Panc1 (cell line): ENCODE results near the gene FOXD2. TPM values are rescaled to one million over a fixed set of nuclear protein-coding genes. Genes with fewer than 3 reads are reported as not detected.
A peak's percentile ranks its signal among the peaks of the same experiment; 100 is the strongest.

Experiments
- ATAC-seq: fragments of 200-7000 bp; cut with Tn5 transposase; 2 replicates; pipeline ENCODE4 v1.9.1; 2020; ENCODE audit warnings: mild to moderate bottlenecking, moderate library complexity
- BruUV-seq: library from RNA; stranded (reverse); fragments of 400-500 nt; replicated peaks from 2 replicates; lab custom pipeline; 2021; lab: Mats Ljungman, UMichigan
- CTCF ChIA-PET: fragments of 300-600 bp; sonication (Branson Sonifier 250); formaldehyde crosslinking; loops from one replicate; lab custom pipeline; 2022; ENCODE audit warnings: antibody characterized with exemption; lab: Charles Lee
- POLR2A ChIA-PET: fragments of 300-600 bp; sonication (Branson Sonifier 250); formaldehyde crosslinking; loops from one replicate; lab custom pipeline; 2022; ENCODE audit warnings: antibody characterized with exemption; lab: Charles Lee
- DNase-seq: peaks from one replicate; pipeline ENCODE4 v3.0.0-alpha.2; 2010; ENCODE audit warnings: low read depth, low spot score
- H3K27ac ChIP-seq: 2 replicates; pipeline ENCODE4 v1.5.1; 2011; ENCODE audit warnings: mild to moderate bottlenecking, low read length, inconsistent platforms
- H3K27me3 ChIP-seq: fragments of 200-500 bp; sonication (Bioruptor generic); 2 replicates; pipeline ENCODE4 v1.6.0; 2014; ENCODE audit warnings: low read length, inconsistent platforms; ENCODE audit not compliant: control insufficient read depth, insufficient read depth
- H3K36me3 ChIP-seq: fragments of 200-500 bp; sonication (Bioruptor generic); 2 replicates; pipeline ENCODE4 v1.5.1; 2014; ENCODE audit warnings: inconsistent platforms, mild to moderate bottlenecking, low read length, moderate library complexity; ENCODE audit not compliant: control insufficient read depth, insufficient read depth
- H3K4me1 ChIP-seq: 2 replicates; pipeline ENCODE4 v1.5.1; 2011; ENCODE audit warnings: inconsistent platforms, mild to moderate bottlenecking, low read length, moderate library complexity; ENCODE audit not compliant: control insufficient read depth, insufficient read depth
- H3K4me3 ChIP-seq, 2 experiments: 2 replicates each; pipeline ENCODE4 v1.5.1; 2011 to 2012; ENCODE audit warnings: low read depth in 2 of 2, low read length in 2 of 2, mild to moderate bottlenecking in 2 of 2, inconsistent platforms in 1 of 2, moderate library complexity in 1 of 2
- H3K9me3 ChIP-seq: fragments of 200-500 bp; sonication (Bioruptor generic); 2 replicates; pipeline ENCODE4 v1.5.1; 2014; ENCODE audit warnings: low read depth, mild to moderate bottlenecking, inconsistent platforms, low read length, moderate library complexity; ENCODE audit not compliant: control insufficient read depth, insufficient read depth
- CTCF ChIP-seq: fragments of 450-650 bp; IDR thresholded peaks from 2 replicates; pipeline ENCODE4 v1.5.1; 2017; ENCODE audit warnings: mild to moderate bottlenecking
- POLR2AphosphoS5 ChIP-seq: IDR thresholded peaks from 2 replicates; pipeline ENCODE4 v1.6.1; 2012; ENCODE audit warnings: mild to moderate bottlenecking, low read depth, low read length, moderate library complexity
- REST ChIP-seq, 2 experiments: IDR thresholded peaks; 2 replicates each; pipeline ENCODE4 v1.6.1; 2011 to 2012; ENCODE audit warnings: low read depth in 2 of 2, control low read depth in 1 of 2, low read length in 1 of 2, mild to moderate bottlenecking in 1 of 2, moderate library complexity in 1 of 2; ENCODE audit not compliant: insufficient read depth in 1 of 2
- SIN3A ChIP-seq: IDR thresholded peaks from 2 replicates; pipeline ENCODE4 v1.6.1; 2012; ENCODE audit warnings: low read depth, mild to moderate bottlenecking, low read length, moderate library complexity, borderline replicate concordance; ENCODE audit not compliant: insufficient read depth
- TCF7L2 ChIP-seq: IDR thresholded peaks from 2 replicates; pipeline ENCODE4 v1.6.1; 2011; ENCODE audit warnings: mild to moderate bottlenecking, low read depth, low read length, inconsistent platforms
- in situ Hi-C: cut with HindIII; loops from 2 replicates; pipeline ENCODE4 v1.10.0; 2016; ENCODE audit warnings: low sequenced_read_pairs, low pct_unique_long_range_greater_than_20kb
- intact Hi-C: fragments of 100-400 bp; cut with micrococcal nuclease; formaldehyde crosslinking; loops from one replicate; pipeline ENCODE4 v1.10.0; 2022; ENCODE audit not compliant: unreplicated experiment
- total RNA-seq: library from RNA; stranded (reverse); gene quantifications from one replicate; pipeline ENCODE4 v1.2.1, GENCODE V29; 2021; ENCODE audit not compliant: unreplicated experiment

FOXD2 gene
- total RNA-seq, 1 experiment from 2014 or later: 2.2 TPM

- POLR2A ChIA-PET: no interaction called here
- Histone ChIP-seq H3K27me3 (peaks cover 5% of the 10 kb centered on the region; the same call in 1 of the 2 replicates), H3K9me3 (no peaks in the 10 kb centered on the region), H3K4me1 (no peaks in the 10 kb centered on the region), H3K4me3 (no peak overlapping the region), H3K36me3 (no peaks in the 10 kb centered on the region), H3K27ac (no peak overlapping the region)
- ATAC-seq (no peak), DNase-seq (no peak)
- CTCF ChIA-PET: no interaction called here
- in situ Hi-C loops (no loop called here), intact Hi-C loops (no loop called here)
- no TSS peak for BruUV-seq
- TF ChIP-seq SIN3A (no peak), REST (IDR thresholded peaks at IDR 0.05; ENCODE audit: insufficient read depth in 1 of 2, low read depth in 2 of 2, low read length in 1 of 2) (no peak), POLR2AphosphoS5 (no peak), TCF7L2 (no peak), CTCF (no peak)
These were observed 31.5 kb downstream of the FOXD2 start for GRCh38 chr1:47469390-47469759.

GRCh38 chr1:47469910-47470309 is 32.1 kb downstream of the FOXD2 start:
- in situ Hi-C loops (no loop called here), intact Hi-C loops (no loop called here)
- Histone ChIP-seq H3K27me3 (peaks cover 5% of the 10 kb centered on the region; the same call in 1 of the 2 replicates), H3K9me3 (no peaks in the 10 kb centered on the region), H3K36me3 (no peaks in the 10 kb centered on the region), H3K4me1 (no peaks in the 10 kb centered on the region), H3K4me3 (no peak overlapping the region), H3K27ac (no peak overlapping the region)
- ATAC-seq: peak; percentile 37; the same call in 1 of the 2 replicates
- POLR2A ChIA-PET: no interaction called here
- no peak for DNase-seq
- TF ChIP-seq REST (IDR thresholded peaks at IDR 0.05; ENCODE audit: insufficient read depth in 1 of 2, low read depth in 2 of 2, low read length in 1 of 2): no peak
- TF ChIP-seq TCF7L2: no peak
- no peak for TF ChIP-seq POLR2AphosphoS5
- TF ChIP-seq SIN3A: no peak
- TF ChIP-seq CTCF: no peak
- CTCF ChIA-PET: no interaction called here
- no TSS peak for BruUV-seq
